Measurements from ENCODE around the gene PIK3AP1.

Gene PIK3AP1

GRCh38 chr10:96639899-96640298 is 80.4 kb downstream of the PIK3AP1 start:
- no peak for DNase-seq

GRCh38 chr10:96638696-96639095 is 81.6 kb downstream of the PIK3AP1 start:
- no peak for DNase-seq

GRCh38 chr10:96638120-96638519 is 82.2 kb downstream of the PIK3AP1 start:
- no peak for DNase-seq

DNA sequence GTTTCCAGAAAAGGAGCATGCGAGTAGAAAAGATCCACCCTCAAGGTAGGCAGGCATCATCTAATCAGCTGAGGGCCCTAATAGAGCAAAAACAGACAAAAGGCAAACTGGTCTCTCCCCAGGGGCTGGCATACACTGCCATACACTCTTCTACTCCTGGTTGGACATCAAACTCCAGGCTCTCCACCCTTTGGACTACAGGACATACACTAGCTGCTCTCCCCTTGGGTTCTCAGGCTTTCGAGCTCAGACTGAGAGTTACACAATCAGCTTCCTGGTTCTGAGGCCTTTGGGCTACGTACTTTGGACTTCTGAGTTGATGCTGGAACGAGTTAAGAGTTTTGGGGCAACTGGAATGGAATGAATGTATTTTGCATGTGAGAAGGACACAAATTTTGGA is 82.6 kb downstream of the PIK3AP1 start:
- no peak for DNase-seq

DNA sequence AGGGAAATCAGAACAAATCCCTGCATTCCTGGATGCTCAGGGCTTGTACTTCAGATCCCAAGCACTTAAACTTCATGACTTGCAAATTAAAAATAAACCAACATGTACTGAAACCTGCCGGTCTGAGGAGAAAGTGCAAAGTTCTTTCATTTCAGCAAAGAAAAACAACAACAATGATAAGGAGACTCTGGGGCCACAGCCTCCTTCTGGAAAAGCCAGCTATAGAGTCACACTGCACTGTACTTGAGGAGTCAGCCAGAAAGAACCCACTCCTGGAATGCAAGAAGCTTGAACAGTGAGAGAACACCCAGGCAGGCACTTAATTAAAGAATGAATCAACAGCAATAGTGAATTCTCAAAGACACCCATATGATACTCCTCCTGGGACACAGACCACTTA is 83.8 kb downstream of the PIK3AP1 start:
- DNase-seq, result no peak

DNA sequence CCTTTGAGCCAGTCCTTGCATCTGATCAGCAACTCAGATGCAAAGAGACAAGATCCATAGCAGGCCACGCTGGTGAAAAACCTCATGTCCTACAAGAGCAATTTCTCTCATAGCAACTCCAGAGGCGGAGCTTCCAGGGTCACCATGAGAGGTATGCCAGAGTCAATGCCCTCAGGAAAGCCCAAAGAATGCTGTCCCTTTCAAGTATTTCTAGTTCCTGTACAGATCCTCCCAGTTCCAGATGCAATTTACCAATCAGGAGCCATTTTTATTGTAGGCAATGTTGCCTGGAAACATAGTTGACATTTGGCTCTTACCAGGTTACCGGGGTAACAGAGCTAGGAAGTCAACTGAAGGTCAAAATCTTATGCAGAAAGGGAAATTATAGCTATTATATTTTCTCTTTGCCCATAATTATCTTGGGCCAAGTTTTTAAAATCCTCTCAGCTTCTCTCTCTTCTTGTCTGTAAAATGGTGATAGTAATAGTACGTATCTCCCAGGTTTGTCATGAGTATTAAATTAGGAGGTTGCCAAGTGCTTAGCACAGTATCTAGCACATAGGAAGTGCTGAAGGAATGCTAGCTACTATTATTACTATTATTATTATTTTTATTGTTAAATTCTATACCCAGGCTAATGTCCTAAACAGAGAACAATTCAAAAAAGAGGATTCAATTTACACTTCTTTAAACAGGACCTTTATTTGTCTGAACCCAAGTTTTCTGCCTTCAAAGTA is 87.2 kb downstream of the PIK3AP1 start:
- no peak for DNase-seq

GRCh38 chr10:96627292-96627691 is 93.0 kb downstream of the PIK3AP1 start:
- no peak for DNase-seq

- no peak for DNase-seq
Observed at GRCh38 chr10:96626795-96627194, 93.5 kb downstream of the PIK3AP1 start.

GRCh38 chr10:96625173-96625572 is 95.1 kb downstream of the PIK3AP1 start:
- no peak for DNase-seq

- DNase-seq, result no peak
Observed at GRCh38 chr10:96622013-96622787, 98.1 kb downstream of the PIK3AP1 start.

GRCh38 chr10:96619796-96620773 is 100.2 kb downstream of the PIK3AP1 start:
- DNase-seq, result no peak

DNA sequence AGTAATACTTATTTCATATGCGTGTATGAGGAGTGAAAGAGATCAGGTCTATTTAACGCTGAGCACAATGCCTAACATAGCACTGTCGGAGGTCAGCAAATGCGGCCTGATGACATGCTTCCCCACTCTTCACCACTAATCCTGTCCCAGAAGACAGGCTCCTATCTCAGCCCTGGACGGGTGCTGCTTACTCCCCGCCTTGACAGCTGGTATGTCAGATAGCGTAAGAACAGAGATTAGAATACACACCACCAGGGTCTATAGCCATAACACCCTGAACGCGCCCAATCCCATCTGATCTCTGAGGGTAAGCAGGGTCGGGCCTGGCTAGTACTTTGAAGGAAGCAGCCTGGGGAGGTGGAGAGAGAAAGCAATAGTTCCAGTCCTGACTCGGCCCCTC is 101.2 kb downstream of the PIK3AP1 start:
- DNase-seq, result no peak

DNA sequence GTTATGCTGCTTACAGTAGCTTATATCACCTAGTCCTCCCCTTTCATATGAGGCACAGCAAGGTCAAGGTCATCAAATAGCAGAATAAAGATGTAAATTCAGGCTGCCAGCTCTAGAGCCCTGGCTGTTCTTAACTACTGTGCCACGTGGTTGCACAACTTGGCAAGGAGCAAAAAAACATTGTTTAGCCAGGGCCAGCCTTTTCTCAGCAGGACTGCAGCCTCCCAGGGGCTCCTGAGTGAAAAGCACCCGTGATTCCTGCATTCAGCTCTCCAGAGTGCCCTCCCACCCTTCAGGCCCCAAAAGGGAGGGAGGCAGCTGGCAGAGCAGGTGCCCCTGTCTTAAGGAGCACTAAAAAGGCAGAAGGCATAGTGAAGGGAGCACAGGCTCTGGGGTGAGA is 101.7 kb downstream of the PIK3AP1 start:
- DNase-seq, result no peak

- DNase-seq, result no peak
Observed at GRCh38 chr10:96616961-96617360, 103.4 kb downstream of the PIK3AP1 start.

DNA sequence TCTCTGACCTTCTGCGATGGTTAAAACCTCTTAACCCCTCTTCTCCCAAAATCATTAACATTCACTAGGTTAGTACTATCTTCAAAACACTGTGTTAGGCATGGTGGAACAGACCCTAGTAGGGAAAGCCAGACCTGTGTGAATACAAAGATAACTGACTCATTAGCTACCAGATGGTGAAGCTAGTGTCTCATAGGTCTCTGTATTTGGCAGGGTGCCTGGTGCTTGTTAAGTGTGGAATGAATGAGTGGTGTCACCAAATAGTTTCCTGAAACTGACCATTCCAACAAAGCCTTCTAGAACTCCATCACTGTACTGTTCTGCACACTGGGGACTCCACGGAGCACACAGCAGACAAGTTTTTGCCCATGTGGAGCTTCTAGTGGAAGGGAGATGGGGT is 105.8 kb downstream of the PIK3AP1 start:
- DNase-seq, result peak; percentile 74

- no peak for DNase-seq
Observed at GRCh38 chr10:96613576-96613975, 106.7 kb downstream of the PIK3AP1 start.

DNA sequence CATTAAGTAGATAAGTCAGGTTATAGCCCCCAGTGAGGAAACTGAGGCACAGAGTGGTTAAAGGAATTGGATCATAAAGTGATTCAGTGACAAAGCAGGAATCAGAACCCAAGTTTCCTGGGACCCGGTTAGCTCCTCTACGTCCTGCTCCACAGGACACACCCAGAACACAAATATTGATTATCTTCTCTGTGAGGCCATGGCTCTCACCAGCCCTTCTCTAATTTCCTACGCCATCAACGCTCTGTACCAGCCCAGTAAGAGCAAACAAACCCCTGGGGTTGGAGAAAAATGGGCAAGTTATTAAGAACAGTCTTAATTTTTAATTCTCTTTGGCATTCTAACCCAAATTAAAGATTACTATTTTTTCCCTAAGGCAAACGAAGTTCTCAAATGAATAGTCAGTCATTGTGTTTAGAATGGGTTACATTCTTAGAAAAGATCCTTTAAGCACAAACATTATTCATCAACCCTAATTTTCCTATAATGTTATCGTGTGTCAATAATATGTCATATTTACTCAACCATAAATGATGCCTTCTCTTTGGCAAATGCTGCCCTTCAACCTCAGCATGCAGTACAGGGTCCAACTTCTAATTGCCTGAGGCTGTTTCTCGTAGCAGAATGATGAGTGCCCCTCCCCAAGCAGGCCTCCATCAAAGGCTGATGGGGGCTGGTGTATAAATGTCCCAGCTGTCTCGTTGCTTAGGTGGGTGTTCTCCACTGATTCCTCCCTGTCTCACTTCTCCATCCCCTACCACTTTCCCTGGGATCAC is 108.1 kb downstream of the PIK3AP1 start:
- no peak for DNase-seq

- DNase-seq, result no peak
Observed at GRCh38 chr10:96610817-96611216, 109.5 kb downstream of the PIK3AP1 start.

DNA sequence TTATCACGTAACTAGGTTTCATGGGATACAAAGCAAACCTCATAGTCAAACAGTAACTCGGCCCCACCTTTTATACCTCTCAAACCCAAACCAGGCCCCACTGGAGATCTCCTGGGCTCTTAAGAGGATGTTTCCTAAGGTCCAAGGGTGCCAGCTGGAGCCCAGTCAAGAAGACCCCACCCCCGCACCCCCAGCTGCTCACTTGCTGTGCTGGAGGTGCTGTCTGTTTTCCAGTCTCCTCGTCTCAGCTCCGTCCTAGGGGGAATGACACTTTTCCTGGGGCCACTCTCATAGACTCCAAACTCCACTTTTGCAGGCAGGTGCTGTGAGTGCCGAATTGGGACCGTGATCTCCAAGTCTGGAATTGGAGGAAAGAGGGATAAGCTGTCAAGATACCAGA is 110.8 kb downstream of the PIK3AP1 start:
- DNase-seq, result no peak

GRCh38 chr10:96608805-96609204 is 111.5 kb downstream of the PIK3AP1 start:
- DNase-seq, result no peak

DNA sequence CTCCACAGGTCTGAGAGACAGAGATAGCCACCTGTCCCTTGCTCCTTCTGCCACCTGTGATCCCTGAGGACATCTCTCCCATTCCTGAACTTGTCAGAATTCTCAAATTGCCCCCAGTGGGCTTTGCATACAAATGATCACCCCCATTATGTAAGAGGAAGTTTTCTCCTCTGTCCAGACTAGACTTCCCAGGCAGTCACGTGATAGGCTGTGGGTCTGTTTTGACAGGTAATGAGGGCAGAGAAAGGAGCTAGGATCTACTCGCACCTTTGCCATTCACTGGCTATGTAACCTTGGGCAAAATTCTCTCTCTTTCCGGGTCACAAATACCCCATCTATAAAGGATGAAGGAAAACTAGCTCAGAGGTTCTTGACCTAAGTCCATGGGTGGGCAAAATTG is 112.1 kb downstream of the PIK3AP1 start:
- no peak for DNase-seq

DNA sequence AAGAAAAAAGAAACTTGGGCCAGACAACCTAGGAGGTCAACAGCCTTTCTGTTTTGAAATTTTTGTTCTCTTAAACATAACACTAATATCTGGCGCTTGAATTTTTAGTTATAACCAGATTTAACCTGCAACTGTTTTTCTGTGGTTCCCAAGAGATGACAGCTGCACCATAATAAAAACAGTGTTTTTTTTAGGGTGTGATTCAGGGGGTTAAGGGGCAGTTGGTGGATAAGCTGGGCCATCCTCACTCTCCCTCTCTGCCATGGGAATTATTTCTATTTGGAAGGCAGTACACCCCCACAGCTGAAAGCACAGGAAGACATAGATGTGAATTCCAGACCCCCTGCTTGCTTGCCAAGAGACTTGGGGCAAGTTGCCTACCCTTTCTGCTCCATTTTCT is 113.4 kb downstream of the PIK3AP1 start:
- DNase-seq, result no peak

DNA sequence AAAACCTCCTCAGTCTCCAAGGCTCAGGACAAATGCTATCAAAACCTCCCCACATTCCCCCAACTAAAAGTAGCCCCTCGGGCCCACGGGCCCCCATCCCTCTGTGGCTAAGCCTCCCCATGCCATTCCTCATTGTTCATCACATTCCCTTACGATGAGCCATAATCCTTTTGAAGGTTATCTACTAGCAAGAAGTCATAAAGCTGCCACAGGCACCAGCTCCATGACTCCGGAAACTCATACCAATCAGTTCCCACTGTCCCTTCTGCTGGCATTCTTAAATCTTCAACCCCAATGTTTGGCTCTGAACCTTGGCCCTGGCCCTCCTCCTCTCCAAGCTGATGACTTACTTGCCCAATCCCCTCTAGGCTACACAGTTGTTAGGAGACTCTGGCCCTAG is 114.1 kb downstream of the PIK3AP1 start:
- no peak for DNase-seq
